Activated naive CD8-positive, alpha-beta T cell (primary cell): ENCODE data around the gene FBXO10.
"Not testable (repeated sequence)": the region's sequence is repeated elsewhere in the genome, so short reads cannot be mapped to it uniquely, and the experiment has no call there.

Experiments
- H3K27ac Mint-ChIP-seq: one replicate; pipeline ENCODE4 v1.8.0; 2021; ENCODE audit warnings: mixed read lengths
- H3K27me3 Mint-ChIP-seq: one replicate; pipeline ENCODE4 v1.8.0; 2021; ENCODE audit warnings: mixed read lengths
- H3K36me3 Mint-ChIP-seq: one replicate; pipeline ENCODE4 v1.8.0; 2021; ENCODE audit warnings: mixed read lengths
- H3K4me1 Mint-ChIP-seq: one replicate; pipeline ENCODE4 v1.8.0; 2021; ENCODE audit warnings: low read depth, mixed read lengths
- H3K4me3 Mint-ChIP-seq: one replicate; pipeline ENCODE4 v1.8.0; 2021; ENCODE audit warnings: mild to moderate bottlenecking, mixed read lengths
- H3K9me3 Mint-ChIP-seq: one replicate; pipeline ENCODE4 v1.8.0; 2021; ENCODE audit warnings: low read depth, mixed read lengths

The FBXO10 gene

DNA sequence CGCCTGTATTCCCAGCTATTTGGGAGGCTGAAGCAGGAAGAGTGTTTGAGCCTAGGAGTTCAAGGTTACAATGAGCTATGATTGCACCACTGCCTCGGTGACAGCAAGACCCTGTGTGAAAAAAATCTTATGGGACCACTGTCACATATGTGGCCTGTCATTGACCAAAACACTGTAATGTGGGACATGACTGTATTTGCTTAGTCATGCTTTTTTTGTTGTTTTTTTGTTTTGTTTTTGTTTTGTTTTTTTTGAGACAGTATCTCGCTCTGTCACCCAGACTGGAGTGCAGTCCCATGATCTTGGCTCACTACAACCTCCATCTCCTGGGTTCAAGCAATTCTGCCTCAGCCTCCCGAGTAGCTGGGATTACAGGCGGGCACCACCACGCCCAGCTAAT lies 76.9 kb downstream of the FBXO10 start:
- Mint-ChIP-seq H3K36me3 (peaks cover 6% of the 10 kb centered on the region), H3K4me3 (no peak overlapping the region), H3K27me3 (no peaks in the 10 kb centered on the region), H3K27ac (no peak overlapping the region), H3K9me3 (no peaks in the 10 kb centered on the region), H3K4me1 (peaks cover 8% of the 10 kb centered on the region)

DNA sequence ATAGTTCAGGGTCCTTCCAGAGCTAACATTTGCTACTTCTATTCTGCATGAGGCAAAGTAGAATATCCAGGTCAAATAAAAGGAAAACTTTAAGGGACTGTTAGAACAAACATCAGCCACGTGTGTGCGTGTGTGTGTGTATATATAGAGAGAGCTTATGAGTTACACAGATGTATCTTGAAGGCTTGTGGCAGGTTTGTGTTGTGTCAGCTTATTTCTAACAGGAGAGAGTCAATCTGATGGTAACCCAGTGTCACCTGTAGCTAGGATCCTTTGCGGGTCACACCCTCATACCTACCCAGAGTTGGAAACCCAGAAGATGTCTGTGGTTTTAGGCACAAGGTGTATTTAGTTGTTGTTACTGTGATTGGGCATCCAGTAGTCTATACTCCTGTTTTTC lies 77.7 kb downstream of the FBXO10 start:
- Mint-ChIP-seq H3K4me3 (no peak overlapping the region), H3K36me3 (peaks cover 3% of the 10 kb centered on the region), H3K9me3 (no peaks in the 10 kb centered on the region), H3K27ac (no peak overlapping the region), H3K4me1 (peaks cover 3% of the 10 kb centered on the region), H3K27me3 (no peaks in the 10 kb centered on the region)

DNA sequence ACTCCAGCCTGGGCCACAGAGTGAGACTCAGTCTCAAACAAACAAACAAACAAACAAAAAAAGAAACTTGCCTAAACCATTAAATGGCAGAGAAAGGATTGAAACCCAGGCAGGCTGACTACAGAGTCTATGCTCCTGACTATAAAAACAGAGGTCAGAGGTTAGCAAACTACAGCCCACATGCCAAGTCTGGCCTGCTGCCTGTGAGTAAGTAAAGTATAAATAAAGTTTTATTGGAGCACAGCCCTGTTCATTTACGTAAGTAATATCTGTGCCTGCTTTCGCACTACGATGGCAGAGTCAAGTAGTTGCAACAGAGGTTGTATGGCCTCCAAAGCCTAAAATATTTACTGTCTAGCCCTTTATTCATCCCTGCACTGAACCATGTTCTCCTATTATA lies 78.9 kb downstream of the FBXO10 start:
- Mint-ChIP-seq H3K4me3 (no peak overlapping the region), H3K27me3 (no peaks in the 10 kb centered on the region), H3K4me1 (no peaks in the 10 kb centered on the region), H3K9me3 (no peaks in the 10 kb centered on the region), H3K27ac (no peak overlapping the region), H3K36me3 (peaks cover 5% of the 10 kb centered on the region)

DNA sequence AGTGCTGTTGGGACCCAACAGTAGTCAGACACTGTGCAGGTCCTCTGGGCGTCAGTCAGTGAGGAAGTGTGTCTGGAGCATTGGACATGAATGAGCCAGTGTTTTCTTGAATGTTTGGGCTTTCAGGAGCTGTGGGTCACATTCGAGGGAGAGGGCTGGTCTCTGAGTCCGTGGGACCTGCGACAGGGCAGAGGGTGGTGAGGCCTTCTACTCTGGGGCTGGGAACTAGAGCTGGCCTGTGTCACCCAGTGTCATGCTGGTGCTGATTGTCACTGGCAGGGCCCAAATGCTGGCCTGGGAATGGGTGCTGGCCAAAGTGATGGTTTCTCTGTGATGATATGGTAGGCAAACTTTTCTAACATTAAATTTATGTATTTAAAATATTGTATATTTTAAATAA lies 80.2 kb downstream of the FBXO10 start:
- no peak overlapping the region for H3K27ac Mint-ChIP-seq
- H3K9me3 Mint-ChIP-seq = no peaks in the 10 kb centered on the region
- no peak overlapping the region for H3K4me3 Mint-ChIP-seq
- H3K4me1 Mint-ChIP-seq = peaks cover 4% of the 10 kb centered on the region
- H3K27me3 Mint-ChIP-seq = no peaks in the 10 kb centered on the region
- peaks cover 5% of the 10 kb centered on the region for H3K36me3 Mint-ChIP-seq

DNA sequence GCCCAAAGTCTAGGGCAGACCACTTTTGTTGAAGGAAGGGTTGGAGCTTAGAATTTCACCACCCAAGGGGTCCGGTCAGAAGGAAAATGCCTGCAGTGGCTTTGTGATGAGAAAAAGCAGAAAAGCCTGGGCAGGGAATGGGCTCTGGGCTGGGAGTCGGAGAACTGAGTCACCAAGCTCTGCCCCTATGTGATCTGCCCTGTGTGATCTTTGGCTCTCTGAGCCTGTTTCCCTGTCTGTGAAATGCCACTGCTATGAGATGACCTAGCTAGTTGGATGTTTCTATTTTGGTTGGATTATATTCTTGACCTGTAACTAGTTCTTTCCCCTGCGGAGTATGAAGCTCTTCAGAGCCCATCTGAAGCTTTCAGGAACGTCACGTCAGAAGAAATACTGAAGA lies 80.6 kb downstream of the FBXO10 start:
- Mint-ChIP-seq H3K27ac (no peak overlapping the region), H3K4me1 (peaks cover 6% of the 10 kb centered on the region), H3K27me3 (no peaks in the 10 kb centered on the region), H3K36me3 (peaks cover 5% of the 10 kb centered on the region), H3K4me3 (no peak overlapping the region), H3K9me3 (no peaks in the 10 kb centered on the region)

DNA sequence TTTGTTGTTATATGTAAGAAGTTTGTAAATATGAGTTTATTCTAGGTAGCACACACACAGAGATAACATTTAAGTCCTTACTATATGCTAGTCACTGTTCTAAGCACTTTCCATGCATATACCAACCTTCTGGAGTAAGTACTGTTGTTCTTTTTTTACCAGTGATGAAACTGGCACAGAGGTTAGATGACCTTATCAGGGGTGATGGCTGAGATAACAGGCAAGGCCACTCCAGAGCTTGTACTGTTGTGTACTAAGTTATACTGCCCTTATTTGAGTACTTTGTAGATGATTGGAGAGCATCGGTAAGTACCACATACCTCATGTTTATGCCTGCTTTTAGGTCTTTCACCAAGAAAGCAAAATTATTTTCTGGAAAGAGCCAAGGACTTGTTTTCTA lies 84.2 kb downstream of the FBXO10 start:
- H3K36me3 Mint-ChIP-seq = peaks cover 13% of the 10 kb centered on the region

DNA sequence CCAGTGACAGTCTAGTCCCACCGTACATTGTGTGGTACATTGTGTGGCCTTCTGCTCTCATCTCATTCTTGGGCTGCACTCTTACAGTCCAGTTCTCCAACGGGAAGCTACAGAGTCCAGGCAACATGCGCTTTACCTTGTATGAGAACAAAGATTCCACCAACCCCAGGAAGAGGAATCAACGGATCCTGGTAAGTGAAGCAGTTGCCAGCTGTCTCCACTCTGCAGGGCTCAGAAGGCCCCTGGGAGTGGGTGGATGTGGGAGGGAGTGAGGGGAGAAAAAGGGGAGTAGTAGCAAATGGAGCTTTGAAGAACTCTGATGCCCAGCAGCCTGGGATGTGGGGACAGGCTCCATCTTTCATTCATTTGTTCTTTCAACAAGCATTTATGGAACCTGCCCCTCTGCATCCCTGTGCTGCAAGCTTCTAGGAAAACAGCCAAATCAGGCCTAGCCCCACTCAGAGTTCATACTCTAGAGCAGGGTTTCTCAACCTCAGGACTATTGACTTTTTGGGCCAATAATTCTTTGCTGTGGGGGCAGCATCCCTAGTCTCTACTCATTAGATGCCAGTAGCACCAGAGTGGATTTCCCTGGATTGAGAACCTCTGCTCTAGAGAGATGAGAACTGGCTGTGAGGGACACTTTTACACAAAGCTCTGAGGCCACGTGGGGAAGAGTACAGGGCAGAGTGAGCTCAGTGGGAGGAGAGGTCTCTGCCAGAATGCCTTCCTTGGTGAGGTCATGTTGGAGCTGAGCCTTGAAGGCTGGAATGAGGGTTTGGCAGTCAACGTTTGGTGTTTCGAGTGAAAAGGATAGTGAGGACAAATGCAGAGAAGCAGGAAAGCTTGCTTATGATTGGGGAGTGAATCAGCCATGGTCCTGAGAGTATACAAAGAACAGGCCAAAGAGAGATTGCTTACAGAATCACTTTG lies 89.3 kb downstream of the FBXO10 start:
- Mint-ChIP-seq H3K4me3 (peak overlapping the region; percentile 99), H3K27ac (peak overlapping the region; percentile 89), H3K9me3 (no peaks in the 10 kb centered on the region), H3K4me1 (peaks cover 41% of the 10 kb centered on the region), H3K27me3 (no peaks in the 10 kb centered on the region), H3K36me3 (peaks cover 8% of the 10 kb centered on the region)

More for the DNA sequence above, 84.2 kb downstream of the FBXO10 start:
- H3K4me3 Mint-ChIP-seq = no peak overlapping the region
- H3K27me3 Mint-ChIP-seq = no peaks in the 10 kb centered on the region
- no peak overlapping the region for H3K27ac Mint-ChIP-seq
- peaks cover 30% of the 10 kb centered on the region for H3K4me1 Mint-ChIP-seq
- H3K9me3 Mint-ChIP-seq = no peaks in the 10 kb centered on the region

DNA sequence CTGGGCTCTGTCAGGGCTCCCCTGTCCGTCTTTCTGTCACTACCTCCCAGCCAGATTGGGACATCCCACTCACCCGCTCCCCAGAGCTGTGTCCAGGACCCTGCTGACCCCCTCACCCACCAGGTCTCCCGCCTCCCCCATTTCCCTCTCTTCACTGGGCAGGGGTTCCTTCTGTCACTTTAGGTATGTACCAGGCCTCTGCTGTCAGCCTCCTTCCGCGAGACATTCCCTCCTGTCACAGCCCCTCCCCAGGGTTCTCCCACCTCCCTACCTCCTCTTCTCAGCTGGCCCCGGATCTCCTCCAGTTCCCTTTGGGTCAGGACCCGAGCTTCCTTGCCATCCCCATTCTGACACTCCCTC lies 89.9 kb downstream of the FBXO10 start:
- Mint-ChIP-seq H3K27me3 (peaks cover 5% of the 10 kb centered on the region), H3K4me3 (peak overlapping the region; percentile 99), H3K9me3 (no peaks in the 10 kb centered on the region), H3K4me1 (peaks cover 38% of the 10 kb centered on the region), H3K27ac (peak overlapping the region; percentile 89), H3K36me3 (peaks cover 8% of the 10 kb centered on the region)

DNA sequence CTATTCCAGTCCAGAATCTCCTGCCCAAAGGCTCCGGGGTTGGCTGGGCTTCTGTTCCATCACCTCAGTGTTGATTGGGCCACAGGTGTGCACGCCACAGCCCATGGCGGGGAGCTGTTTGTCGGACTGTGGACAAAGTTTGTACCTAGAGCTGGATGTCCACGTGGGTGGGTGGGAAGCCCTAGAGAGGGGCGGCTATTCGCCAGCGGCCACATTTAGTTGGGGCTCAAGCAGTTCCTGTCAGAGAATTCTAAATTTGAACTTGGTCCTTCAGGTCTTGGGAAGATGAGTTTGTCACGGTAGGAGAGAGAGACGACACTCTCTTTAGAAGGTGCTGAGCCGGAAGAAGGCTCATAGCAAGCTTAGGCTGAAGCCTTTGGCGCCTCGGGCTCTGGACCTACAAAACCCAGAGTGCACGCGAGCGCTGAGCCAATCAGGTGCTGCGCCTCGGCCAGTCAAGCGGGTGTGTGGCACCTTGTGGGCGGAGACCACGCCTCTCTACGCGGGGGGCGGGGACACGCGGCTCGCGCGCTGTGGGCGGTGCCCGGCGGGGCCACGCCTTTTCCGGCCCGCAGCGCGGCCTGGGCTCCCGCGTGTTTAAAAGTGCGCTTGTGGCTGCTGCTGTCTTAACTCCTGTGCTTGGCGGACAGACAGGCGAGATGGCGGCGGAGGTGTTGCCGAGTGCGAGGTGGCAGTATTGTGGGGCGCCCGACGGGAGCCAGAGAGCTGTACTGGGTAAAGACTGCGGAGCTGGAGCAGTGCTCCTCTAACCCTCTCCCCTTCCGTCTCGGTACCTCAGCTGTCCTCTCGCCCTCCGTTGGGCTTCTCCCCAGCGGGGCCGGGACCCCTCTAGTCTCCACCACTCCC lies 90.6 kb downstream of the FBXO10 start, which contains the start of gene POLR1E:
Gene POLR1E (plus strand): TSS at position 560 of the 867 bp plus-strand sequence. CDS start 100 bp downstream, at position 660.
- Mint-ChIP-seq H3K27me3 (peaks cover 5% of the 10 kb centered on the region), H3K9me3 (no peaks in the 10 kb centered on the region), H3K4me1 (peaks cover 36% of the 10 kb centered on the region), H3K36me3 (peaks cover 8% of the 10 kb centered on the region), H3K4me3 (peak within 1 kb of the TSS; percentile 99), H3K27ac (peak within 1 kb of the TSS; percentile 93)

DNA sequence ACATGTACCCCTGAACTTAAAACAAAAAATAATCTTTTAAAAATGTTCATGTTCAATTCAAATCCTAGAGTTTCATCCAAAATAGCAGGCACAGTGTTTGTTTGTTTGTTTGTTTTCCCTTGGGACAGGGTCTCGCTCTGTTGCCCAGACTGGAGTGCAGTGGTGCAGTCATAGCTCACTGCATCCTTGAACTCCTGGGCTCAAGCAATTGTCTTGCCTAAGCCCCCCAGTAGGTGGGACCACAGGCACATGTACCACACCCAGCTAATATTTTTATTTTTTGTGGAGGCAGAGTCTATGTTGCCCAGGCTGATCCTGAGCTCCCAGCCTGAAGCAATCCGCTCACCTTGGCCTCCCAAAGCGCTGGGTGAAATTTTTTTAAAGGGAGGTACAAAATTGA lies 95.4 kb downstream of the FBXO10 start:
- H3K36me3 Mint-ChIP-seq = no peaks in the 10 kb centered on the region
- peaks cover 8% of the 10 kb centered on the region for H3K4me1 Mint-ChIP-seq
- peaks cover 21% of the 10 kb centered on the region for H3K27me3 Mint-ChIP-seq
- H3K4me3 Mint-ChIP-seq = no peak overlapping the region
- no peak overlapping the region for H3K27ac Mint-ChIP-seq
- no peaks in the 10 kb centered on the region for H3K9me3 Mint-ChIP-seq

DNA sequence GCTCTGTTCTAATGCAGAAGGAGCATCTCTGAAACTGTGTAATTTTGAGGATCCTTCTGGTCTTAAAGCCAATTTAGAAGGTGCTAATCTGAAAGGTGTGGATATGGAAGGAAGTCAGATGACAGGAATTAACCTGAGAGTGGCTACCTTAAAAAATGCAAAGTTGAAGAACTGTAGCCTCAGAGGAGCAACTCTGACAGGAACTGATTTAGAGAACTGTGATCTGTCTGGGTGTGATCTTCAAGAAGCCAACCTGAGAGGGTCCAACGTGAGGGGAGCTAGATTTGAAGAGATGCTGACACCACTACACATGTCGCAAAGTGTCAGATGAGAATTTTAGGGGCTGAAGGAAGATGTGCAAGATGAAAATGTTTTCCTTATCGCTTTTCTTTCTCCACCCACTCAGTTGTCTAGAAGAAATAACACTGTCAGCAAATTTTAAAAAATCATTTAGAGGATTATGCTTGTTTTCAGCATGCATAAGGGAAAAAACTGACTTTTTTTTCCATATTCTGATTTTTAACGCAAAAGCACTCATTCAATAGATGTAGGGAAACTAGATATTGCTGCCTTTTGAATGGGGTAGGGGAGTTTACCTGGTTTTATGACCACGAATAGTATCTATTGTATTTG lies 98.1 kb downstream of the FBXO10 start:
- H3K27me3 Mint-ChIP-seq = peaks cover 21% of the 10 kb centered on the region
- not testable (repeated sequence) for H3K4me1 Mint-ChIP-seq, H3K9me3 Mint-ChIP-seq, H3K36me3 Mint-ChIP-seq, H3K4me3 Mint-ChIP-seq, H3K27ac Mint-ChIP-seq

DNA sequence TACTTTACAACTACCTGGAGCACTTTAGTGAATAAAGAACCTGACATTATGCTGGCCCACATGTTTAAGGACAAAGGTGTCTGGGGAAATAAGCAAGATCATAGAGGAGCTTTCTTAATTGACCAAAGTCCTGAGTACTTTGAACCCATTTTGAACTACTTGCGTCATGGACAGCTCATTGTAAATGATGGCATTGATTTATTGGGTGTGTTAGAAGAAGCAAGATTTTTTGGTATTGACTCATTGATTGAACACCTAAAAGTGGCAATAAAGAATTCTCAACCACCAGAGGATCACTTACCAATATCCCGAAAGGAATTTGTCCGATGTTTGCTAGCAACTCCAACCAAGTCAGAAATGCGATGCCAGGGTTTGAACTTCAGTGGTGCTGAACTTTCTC lies 98.7 kb downstream of the FBXO10 start:
- H3K27ac Mint-ChIP-seq, H3K4me3 Mint-ChIP-seq, H3K9me3 Mint-ChIP-seq, H3K36me3 Mint-ChIP-seq, H3K4me1 Mint-ChIP-seq: not testable (repeated sequence)
- peaks cover 21% of the 10 kb centered on the region for H3K27me3 Mint-ChIP-seq

DNA sequence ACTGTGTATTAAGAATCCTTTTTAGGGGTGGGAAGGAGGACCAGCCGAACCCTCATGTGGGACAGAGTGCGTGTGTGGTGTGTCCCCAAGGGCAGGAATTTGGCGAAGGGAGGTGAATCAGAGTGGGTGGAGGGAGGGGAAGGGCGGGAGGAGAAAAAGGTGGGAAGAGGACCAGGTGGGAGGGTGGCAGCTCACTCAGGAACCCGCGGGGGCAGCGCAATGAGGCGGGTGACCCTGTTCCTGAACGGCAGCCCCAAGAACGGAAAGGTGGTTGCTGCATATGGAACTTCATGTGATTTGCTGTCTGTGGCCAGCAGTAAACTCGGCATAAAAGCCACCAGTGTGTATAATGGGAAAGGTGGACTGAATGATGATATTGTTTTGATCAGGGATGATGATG lies 99.2 kb downstream of the FBXO10 start:
- H3K4me3 Mint-ChIP-seq = no peak overlapping the region
- peaks cover 21% of the 10 kb centered on the region for H3K27me3 Mint-ChIP-seq
- no peak overlapping the region for H3K27ac Mint-ChIP-seq
- peaks cover 6% of the 10 kb centered on the region for H3K4me1 Mint-ChIP-seq
- H3K9me3 Mint-ChIP-seq = no peaks in the 10 kb centered on the region
- H3K36me3 Mint-ChIP-seq = peaks cover 7% of the 10 kb centered on the region

DNA sequence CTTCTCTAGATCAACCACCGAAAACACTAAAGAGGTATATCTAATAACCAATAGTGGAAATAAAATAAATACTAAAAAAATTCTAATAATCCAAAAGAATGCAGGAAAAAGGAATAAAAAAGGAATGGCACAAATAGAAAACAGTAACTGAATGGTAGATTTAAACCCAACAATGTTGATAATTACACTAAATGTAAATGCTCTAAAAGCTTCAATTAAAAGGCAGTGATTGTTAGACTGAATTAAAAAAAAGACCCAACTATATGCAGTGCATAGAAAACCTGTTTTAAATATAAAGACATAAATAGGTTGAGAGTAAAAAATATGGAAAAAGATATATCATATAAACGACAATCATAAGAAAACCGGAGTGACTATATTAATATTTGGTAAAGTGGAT lies 101.7 kb downstream of the FBXO10 start:
- Mint-ChIP-seq H3K9me3 (no peaks in the 10 kb centered on the region), H3K27me3 (peaks cover 15% of the 10 kb centered on the region), H3K36me3 (peaks cover 7% of the 10 kb centered on the region), H3K4me1 (peaks cover 9% of the 10 kb centered on the region), H3K27ac (no peak overlapping the region), H3K4me3 (no peak overlapping the region)

DNA sequence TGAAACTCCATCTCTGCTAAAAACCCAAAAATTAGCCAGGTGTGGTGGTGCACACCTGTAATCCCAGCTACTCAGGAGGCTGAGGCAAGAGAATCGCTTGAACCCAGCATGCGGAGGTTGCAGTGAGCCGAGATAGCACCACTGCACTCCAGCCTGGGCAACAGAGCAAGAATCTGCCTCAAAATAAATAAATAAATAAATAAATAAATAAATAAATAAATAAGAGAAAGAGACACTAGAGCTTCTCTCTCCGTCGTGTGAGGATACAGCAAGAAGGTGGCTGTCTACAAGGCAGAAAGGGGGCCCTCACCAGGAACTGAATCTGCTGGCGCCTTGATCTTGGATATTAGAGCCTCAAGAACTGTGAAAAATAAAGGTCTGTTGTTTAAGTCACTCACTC lies 102.2 kb downstream of the FBXO10 start:
- not testable (repeated sequence) for H3K27ac Mint-ChIP-seq, H3K4me3 Mint-ChIP-seq, H3K36me3 Mint-ChIP-seq, H3K9me3 Mint-ChIP-seq, H3K4me1 Mint-ChIP-seq
- H3K27me3 Mint-ChIP-seq = peaks cover 13% of the 10 kb centered on the region
